GM21381 (cell line): ENCODE measurements around the gene CYP26A1.
A peak's percentile ranks its signal among the peaks of the same experiment; 100 is the strongest.

Experiments
- ATAC-seq: cut with Tn5 transposase; IDR thresholded peaks from one replicate; pipeline ENCODE4 v1.9.1; 2021; ENCODE audit warnings: mild to moderate bottlenecking, moderate library complexity; ENCODE audit not compliant: unreplicated experiment

Gene CYP26A1

DNA sequence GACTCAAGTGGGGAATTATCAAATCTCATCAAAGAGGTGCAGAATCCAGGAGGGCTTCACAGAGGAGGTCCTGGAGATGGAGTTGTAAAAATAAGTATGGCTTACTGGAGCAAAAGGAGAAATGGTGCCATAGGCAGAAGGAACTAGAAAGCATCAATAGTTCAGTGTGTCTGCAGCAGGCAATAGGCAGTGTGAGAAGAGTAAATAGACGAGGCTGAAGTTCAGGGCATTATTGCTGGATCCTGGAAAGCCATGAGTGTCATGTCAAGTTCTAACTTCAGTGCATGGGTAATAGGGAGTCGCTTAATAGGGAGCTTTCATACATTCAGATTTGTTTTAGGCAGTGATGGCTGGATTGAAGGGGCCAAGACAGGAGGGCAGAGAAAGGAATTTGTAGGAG, 39.3 kb downstream of the CYP26A1 start:
- ATAC-seq, result no peak

DNA sequence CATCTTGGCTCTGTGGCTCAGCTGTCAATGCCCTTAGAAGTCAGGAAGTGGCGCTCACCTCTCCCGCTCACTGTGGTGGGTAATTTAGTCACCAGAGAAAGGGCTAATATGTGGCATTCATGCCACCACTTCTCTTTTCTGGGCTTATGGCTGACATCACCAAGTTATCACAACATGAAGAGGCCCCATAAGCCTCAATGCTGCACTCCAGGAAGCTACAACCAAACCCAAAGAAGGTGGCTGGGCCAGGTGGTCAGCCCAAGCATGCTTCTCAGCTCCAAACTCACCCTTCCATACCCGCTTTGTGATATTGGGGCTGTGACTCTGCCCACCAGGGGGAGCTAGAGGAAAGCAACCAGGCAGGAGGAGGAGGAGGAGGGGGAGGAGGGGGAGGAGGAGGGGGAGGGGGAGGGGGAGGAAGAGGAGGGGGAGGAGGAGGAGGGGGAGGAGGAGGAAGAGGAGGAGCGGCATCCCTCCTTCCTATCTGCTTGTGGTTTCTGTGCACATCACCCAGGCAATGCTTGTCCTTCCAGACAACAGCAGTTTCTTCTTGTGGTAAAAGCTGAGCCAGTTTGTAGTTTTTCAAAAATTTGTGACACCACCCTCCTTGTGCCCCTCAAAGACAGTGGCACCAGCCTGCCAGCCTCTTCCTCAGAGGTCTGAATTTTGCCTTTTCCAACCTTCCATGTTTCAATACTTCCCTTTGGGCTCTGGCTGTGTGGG, 42.1 kb downstream of the CYP26A1 start:
- ATAC-seq, result peak; percentile 68

DNA sequence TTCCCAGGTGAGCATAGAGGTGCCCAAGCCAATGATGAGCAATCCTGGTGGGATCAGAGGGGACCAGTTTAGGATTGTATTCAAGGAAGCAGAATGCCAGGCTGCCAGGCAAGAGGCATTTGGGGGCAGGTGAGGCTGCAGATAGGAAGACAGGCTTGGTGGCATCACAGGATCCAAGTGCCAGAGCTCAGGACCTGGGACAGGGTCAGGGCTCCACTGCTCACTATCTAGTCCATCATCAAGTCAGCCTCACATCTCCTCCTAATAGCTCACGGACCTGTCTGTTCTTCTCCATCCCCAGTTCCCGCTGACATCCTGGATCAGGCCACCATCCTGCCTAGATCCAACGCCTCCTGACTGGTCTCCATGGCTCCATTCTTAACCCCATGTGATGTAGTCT, 47.6 kb downstream of the CYP26A1 start:
- no peak for ATAC-seq

DNA sequence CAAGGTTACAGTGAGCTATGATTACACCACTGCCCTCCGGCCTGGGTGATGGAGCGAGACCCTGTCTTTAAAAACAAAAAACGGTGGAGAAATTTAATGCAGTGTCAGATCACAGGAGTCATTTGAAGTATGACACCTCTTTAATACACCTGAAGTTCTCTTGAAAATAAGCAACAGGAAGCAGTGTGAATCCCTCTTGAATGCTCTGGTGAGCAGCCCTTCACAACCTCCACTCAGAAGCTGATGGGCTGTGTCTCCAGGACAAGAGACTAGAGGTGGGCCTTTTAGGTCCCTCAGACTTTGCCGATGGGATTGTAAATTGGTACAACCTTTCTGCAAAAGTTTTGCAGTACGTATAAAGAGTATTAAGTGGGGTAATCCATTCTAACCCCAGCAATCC, 50.1 kb downstream of the CYP26A1 start:
- ATAC-seq, result no peak

DNA sequence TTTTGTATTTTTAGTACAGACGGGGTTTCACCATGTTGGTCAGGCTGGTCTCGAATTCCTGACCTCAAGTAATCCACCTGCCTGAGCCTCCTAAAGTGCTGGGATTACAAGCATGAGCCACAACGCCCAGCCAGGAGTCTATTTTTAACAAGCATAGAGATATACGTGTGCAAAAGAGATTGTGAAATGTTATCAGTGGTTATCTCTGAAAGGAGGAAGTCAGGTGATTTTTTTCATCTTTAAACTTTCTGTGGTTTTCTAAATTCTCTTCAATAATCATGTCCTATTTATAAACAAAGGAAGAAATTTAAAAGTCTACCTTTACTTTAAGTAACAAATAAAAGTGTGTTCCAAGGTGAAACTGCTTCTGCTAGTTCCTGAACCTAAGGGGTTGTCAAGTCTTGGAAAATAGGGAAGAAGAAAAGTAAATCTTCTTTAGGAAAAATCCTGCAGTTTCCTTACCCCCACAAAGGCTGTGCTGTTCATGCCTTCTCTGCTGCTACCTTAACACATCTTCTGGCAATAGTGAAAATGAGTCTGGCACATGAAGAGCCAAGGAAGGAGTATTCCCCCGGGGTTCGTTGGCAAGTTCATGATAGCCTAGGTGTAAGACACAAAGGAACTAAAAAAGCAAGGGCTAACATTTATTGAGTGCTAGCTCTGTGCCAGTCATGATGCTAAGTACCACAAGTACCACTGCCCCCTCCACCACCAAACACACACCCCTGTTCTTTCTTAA, 51.1 kb downstream of the CYP26A1 start:
- peak; percentile 78 for ATAC-seq

DNA sequence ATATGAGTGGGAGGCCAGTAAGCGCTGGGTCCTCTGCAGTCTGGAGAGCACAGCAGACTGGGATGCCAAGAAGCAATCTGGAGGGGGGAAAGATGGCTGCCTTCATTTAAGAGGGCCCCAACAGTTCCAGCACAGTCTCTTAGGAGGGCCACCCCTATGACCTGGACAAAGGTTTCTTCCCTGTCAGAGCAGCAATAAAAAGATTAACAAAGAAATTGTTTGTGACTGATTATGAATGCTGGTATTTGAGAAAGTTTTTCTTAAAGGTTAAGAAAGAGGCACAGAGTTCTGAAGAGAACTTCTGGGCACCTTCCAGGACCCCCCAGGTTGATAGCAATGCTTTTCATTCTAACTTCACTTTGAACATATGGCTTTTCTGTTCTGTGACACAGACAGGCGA, 52.3 kb downstream of the CYP26A1 start:
- ATAC-seq, result no peak

DNA sequence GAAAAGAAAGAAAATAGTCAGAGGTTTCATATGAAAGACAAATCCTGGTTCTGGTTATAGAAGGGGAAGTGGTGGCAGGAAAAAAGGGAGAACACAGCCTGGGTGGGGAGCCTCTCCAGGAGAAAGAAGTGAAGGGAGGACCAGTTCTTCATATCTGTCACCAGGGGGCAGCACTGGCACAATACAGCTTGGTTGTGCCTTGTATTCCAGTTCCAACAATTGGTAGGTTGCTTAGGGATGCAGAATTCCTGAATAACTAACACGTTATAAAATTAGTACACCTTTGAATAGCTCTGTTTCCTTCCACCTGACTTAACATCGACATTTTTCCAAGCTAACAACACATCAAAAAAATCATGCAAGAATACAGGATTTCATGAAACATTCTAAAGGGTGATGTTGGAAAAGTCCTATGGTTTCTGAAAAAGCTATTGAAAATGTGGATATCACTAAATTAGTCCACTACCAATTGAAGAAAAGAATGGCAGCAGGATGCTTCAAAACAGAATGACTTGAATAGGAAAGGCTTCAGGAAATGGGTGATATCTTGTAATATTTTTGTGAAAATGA, 52.9 kb downstream of the CYP26A1 start:
- no peak for ATAC-seq
